ENCODE measurements around the gene MTHFD1L.
"Not testable (repeated sequence)": the region's sequence is repeated elsewhere in the genome, so short reads cannot be mapped to it uniquely, and the experiment has no call there.

Gene MTHFD1L

GRCh38 chr6:151125651-151126416 lies 260.3 kb downstream of the MTHFD1L start:
- DNase-seq (ENCODE audit: low spot score), result not testable (repeated sequence)

DNA sequence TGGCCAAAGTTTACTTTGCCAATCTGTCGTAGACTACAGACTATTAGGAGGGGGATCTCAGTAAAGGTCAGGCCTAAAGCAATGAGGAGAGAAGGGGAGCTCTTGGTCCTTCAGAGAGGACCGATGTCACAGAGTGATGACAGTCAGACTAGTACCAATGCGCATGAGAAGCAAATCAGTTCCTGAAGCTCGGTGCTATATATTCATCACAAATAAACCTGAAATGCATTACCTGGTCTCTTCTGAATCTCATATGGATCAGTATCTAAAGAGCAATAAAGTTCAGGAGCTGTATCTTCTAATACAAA lies 260.9 kb downstream of the MTHFD1L start:
- not testable (repeated sequence) for DNase-seq (ENCODE audit: low spot score)

GRCh38 chr6:151127133-151127798 lies 261.8 kb downstream of the MTHFD1L start:
- DNase-seq (ENCODE audit: low spot score), result not testable (repeated sequence)

DNA sequence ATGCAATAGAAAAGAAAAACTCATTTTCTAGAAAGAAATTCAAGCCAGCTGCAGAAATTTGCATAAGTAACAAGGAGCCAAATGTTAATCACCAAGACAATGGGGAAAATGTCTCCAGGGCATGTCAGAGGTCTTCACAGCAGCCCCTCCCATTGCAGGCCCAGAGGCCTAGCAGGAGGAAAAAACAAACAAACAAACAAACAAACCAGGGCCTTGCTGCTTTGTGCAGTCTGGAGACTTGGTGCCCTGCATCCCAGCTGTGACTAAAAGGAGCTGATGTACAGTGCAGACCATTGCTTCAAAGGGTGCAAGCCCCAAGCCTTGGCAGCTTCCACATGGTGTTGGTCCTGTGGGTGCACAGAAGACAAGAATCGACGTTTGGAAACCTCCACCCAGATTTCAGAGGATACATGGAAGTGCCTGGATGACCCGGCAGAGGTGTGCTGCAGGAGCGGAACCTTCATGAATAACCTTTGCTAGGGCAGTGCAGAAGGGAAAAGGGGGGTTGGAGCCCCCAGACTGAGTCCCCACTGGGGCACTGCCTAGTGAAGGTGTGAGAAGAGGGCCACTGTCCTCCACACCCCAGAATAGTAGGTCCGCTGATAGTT lies 263.4 kb downstream of the MTHFD1L start:
- no peak for DNase-seq (ENCODE audit: low spot score)

DNA sequence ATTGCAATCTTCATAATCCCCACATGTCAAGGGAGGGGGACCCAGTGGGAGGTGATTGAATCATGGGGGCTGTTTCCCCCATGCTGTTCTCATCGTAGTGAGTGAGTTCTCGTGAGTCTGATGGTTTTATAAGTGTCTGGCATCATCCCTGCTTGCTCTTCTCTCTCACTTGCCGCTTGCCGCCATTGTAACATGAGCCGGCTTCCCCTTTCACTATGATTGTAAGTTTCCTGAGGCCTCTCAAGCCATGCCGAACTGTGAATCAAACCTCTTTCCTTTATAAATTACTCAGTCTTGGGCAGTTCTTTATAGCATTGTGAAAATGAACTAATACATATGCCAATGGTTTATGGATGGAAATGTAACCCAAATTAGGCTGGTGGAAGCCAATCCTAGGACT lies 264.8 kb downstream of the MTHFD1L start:
- DNase-seq (ENCODE audit: low spot score), result peak; percentile 47

- DNase-seq (ENCODE audit: low spot score), result no peak
Measured at GRCh38 chr6:151131324-151132007, 266.0 kb downstream of the MTHFD1L start.

DNA sequence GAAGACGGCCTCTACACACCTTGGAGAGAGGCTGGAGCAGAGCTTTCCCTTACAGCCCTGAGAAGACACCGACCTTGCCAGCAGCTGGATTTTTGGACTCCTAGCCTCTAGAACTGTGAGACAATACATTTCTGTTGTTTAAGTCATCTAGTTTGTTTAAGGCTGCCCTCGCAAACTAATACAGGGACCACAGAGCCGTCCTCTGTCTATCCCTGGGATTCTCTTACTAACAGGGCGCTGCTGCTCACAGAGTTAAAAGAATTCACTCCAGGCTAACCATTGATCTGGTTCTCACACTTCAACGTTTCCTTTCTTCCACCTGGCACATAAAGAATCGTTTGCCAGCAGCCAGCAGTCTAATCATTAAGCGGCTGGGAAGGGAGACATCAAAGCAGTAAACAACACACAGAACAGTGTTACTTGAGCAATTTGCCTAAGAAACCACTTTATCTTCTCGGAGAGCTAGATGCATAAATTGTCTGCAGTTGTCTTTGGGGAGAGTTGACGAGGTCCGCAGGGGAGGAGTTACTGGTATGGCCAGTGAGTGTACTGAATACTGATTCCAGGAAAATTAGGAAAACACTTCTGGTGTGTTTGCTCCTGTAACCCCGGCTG lies 270.7 kb downstream of the MTHFD1L start:
- DNase-seq (ENCODE audit: low spot score), result no peak

DNA sequence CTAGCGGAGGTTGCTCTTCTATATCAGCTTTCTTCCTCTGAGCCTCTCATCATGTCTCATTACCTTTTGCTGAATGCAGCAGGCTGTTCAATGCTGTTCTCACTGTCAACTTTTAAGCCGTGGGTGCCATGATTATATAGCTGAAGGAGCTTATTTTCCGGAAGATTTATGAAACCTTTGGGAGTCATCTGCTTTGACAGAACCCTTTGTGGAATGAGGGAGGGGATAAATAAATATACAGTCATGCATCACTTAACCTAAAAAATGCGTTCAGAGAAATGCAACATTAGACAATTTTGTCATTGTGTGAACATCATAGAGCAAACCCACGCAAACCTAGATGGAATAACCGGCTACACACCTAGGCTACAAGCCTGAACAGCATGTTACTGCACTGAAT lies 272.0 kb downstream of the MTHFD1L start:
- DNase-seq (ENCODE audit: low spot score), result no peak

- no peak for DNase-seq (ENCODE audit: low spot score)
Measured at GRCh38 chr6:151139524-151139923, 274.0 kb downstream of the MTHFD1L start.

DNA sequence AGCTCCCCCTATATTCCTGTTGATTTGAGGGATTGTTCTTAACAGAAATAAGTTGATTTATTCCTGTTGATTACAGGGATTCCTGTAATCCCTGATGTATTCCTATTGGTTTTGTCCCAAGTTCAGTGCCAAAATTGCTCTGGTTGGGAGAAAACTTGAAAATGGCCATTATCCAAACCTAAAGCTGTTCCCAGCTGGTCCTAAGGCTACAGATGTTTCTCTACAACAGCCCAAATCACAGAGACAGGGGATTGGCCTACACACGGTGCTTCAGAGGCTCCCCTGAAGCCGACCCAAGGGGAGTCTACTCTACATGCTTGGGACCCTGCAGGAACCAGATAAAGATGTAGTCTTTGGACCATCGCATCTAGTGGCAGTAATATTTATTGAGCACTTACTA lies 275.3 kb downstream of the MTHFD1L start:
- DNase-seq (ENCODE audit: low spot score), result no peak

DNA sequence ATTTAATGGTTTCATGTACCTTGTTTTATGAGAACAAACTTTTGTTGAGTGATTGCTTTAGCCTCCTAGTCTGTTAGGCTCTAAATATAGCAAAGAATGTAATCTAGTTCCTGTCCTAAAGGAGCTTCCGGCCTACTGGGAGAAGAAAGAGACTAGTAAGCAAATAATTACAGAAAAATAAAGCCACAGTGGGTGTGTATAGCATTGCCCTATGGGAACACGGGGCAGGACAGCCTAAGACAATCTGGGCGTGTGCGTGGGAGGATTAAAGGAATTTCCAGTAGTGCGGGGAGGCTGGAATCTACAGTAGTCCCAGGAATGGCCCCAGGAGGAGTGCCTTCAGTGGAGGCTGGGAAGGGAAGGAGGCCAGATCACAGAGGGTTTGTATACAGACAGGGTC lies 276.2 kb downstream of the MTHFD1L start:
- no peak for DNase-seq (ENCODE audit: low spot score)

DNA sequence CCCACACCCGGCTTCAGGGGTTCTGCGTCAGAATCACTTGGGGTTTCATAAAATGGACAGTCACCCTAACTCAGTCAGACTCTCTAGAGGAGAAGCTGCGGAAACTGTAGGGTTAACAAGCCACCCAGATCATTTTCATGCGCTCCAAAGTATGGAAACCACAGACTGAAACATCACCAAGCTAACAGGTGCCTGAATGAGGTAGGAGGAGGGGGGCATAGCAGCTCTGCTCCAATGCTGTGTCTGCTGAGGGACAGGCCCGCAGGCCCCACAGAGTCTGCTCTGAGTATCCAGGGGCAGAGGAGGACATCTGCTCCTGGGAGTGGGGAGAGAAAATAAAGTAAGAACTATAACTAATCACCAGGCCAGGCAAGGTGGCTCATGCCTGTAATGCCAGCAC lies 277.2 kb downstream of the MTHFD1L start:
- no peak for DNase-seq (ENCODE audit: low spot score)

GRCh38 chr6:151143337-151143736 lies 277.8 kb downstream of the MTHFD1L start:
- DNase-seq (ENCODE audit: low spot score), result no peak

GRCh38 chr6:151143806-151144205 lies 278.3 kb downstream of the MTHFD1L start:
- no peak for DNase-seq (ENCODE audit: low spot score)

DNA sequence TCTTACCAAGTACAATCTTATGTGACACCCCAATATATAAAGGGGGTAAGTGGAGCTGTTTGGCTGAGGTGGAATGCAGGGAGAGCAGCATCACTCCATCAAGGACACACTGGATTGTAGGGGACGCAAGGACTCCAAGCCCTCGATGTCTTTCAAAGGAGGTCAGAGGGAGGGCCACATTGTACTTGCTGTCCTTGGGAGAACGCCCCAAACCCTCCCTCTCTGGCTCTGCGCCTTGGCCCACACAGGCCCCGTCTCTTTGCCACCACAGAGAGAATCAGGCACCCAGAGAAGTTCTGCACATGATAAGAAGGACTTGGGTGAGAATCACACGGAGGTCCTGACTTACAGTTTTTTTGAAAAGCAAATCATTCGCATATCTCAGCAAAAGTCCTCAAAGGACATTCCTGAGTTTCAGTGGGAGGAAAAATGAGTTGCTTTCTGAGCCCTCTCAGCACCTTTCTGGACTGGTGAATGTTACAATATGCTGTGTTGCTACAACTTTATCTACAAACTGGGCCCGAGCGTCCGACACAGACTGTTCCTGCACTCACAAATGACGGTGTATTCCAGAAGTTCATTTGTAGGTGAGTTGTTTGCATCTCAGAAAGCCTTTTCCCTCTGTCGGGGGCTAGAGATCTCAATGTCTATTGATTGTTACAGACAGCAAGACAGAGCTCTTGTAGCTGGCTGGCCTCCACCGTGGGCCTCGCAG lies 281.8 kb downstream of the MTHFD1L start:
- DNase-seq (ENCODE audit: low spot score), result no peak

- DNase-seq (ENCODE audit: low spot score), result no peak
Measured at GRCh38 chr6:151148111-151148510, 282.6 kb downstream of the MTHFD1L start.

DNA sequence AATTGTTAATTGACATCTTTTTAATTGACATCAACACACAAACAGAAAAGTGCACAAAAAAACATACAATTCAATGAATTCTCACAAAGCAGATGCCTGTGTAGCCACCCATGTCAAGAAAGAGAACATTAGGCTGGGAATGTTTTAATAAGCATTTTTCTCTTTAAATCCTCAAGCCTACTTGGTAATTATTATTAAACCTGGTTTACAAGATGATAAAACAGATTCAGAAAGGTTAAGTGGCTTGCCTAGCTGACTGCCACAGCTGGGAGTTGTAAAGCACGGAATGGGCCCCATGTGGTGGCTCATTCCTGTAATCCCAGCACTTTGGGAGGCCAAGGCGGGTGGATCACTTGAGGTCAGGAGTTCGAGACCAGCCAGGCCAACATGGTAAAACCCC lies 284.3 kb downstream of the MTHFD1L start:
- no peak for DNase-seq (ENCODE audit: low spot score)
